PFSK-1 (cell line): ENCODE data around the gene TMEM178A.

Source experiments
- FOXP2 ChIP-seq: optimal IDR thresholded peaks from 2 replicates; pipeline ENCODE3; 2011; ENCODE audit warnings: borderline replicate concordance, control low read depth, inconsistent platforms; ENCODE audit not compliant: insufficient read depth; ENCODE audit errors: extremely low read length, extremely low read depth
- POLR2AphosphoS5 ChIP-seq: IDR thresholded peaks from 2 replicates; pipeline ENCODE4 v1.6.1; 2012; ENCODE audit warnings: low read depth, mild to moderate bottlenecking, control low read depth, low read length, moderate library complexity
- SIN3A ChIP-seq: IDR thresholded peaks from 2 replicates; pipeline ENCODE4 v1.6.1; 2012; ENCODE audit warnings: mild to moderate bottlenecking, low read length, moderate library complexity, borderline replicate concordance; ENCODE audit not compliant: insufficient read depth
- TAF1 ChIP-seq: IDR thresholded peaks from 2 replicates; pipeline ENCODE4 v1.6.1; 2012; ENCODE audit warnings: low read length, control low read depth, borderline replicate concordance; ENCODE audit not compliant: insufficient read depth
- TF ChIP-seq, protein P1 (sequence below), 2 experiments: IDR thresholded peaks; 2 replicates each; pipeline versions ENCODE4 v1.6.1 to v1.8.0; 2011 to 2012; ENCODE audit warnings: low read depth in 2 of 2, low read length in 2 of 2, control low read depth in 1 of 2, inconsistent platforms in 1 of 2, mild to moderate bottlenecking in 1 of 2, moderate library complexity in 1 of 2; ENCODE audit not compliant: insufficient read depth in 1 of 2

DNA sequence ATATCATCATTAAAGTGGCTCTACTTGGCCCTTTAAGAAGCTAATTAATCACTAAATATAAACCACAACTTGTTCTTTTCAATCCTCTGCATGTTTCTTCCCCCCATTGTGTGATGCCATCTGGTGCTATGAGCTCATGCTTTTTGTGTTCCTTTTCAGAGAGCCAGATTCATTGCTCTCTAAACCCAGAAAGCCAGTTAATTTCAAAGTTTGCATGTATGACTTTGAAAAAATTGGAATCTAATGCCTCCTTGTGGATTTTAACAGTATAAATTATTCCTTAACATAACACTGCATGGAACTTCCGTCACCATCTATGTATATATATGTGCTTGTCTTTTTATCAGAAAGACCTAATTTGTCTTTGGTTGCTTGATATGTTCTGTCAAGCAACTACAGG, 31.1 kb downstream of the TMEM178A start:
- TF ChIP-seq POLR2AphosphoS5 (no peak), TAF1 (no peak), SIN3A (no peak), FOXP2 (no peak)
- TF ChIP-seq, protein P1, sequence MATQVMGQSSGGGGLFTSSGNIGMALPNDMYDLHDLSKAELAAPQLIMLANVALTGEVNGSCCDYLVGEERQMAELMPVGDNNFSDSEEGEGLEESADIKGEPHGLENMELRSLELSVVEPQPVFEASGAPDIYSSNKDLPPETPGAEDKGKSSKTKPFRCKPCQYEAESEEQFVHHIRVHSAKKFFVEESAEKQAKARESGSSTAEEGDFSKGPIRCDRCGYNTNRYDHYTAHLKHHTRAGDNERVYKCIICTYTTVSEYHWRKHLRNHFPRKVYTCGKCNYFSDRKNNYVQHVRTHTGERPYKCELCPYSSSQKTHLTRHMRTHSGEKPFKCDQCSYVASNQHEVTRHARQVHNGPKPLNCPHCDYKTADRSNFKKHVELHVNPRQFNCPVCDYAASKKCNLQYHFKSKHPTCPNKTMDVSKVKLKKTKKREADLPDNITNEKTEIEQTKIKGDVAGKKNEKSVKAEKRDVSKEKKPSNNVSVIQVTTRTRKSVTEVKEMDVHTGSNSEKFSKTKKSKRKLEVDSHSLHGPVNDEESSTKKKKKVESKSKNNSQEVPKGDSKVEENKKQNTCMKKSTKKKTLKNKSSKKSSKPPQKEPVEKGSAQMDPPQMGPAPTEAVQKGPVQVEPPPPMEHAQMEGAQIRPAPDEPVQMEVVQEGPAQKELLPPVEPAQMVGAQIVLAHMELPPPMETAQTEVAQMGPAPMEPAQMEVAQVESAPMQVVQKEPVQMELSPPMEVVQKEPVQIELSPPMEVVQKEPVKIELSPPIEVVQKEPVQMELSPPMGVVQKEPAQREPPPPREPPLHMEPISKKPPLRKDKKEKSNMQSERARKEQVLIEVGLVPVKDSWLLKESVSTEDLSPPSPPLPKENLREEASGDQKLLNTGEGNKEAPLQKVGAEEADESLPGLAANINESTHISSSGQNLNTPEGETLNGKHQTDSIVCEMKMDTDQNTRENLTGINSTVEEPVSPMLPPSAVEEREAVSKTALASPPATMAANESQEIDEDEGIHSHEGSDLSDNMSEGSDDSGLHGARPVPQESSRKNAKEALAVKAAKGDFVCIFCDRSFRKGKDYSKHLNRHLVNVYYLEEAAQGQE (IDR thresholded peaks at IDR 0.05; ENCODE audit: insufficient read depth in 1 of 2, low read depth in 2 of 2, low read length in 2 of 2), result no peak
